Adrenal gland (tissue), 5 donors: ENCODE data around the gene PLA2G4C.

ENCODE experiments used
- POLR2A ChIP-seq, 2 donors: fragments of 450-650 bp; IDR thresholded peaks; one replicate each; pipeline ENCODE4 v1.6.1; 2017; ENCODE audit warnings: antibody characterized with exemption in 2 of 2, mild to moderate bottlenecking in 2 of 2, moderate library complexity in 1 of 2
- TF ChIP-seq, protein P1 (sequence below), 6 experiments: fragments of 450-650 bp in 4 of 6; fragments of 200-600 bp in 2 of 6; sonication (generic) in 1 of 6; IDR thresholded peaks; 1 replicate in 5 of 6; 2 replicates in 1 of 6; pipeline versions ENCODE4 v1.5.1 to v1.8.0; 2016 to 2021; ENCODE audit warnings: antibody characterized with exemption in 6 of 6, mild to moderate bottlenecking in 2 of 6, moderate library complexity in 1 of 6
- donor health status: DM: no; HTN: no; CAD: no.

DNA sequence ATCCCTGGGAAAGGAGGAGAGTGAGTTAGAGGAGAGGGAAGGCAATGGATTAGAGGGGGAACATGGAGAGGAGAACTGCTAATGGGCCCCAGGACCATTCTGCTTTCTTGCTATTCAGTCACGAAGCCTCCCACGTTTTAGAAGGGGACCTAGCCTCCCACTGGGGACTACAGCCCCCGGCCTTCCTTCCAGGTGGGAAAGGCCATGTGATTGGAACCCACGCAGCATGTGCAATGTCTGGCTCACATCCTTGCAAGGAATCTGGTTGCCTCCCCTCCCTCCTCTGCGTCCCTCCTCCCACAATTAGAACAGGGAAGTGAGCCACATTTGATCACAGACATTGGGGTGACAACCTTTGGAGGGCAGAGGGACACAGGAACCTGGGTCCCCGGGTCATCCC is 22.5 kb upstream of the PLA2G4C start:
- TF ChIP-seq, protein P1, sequence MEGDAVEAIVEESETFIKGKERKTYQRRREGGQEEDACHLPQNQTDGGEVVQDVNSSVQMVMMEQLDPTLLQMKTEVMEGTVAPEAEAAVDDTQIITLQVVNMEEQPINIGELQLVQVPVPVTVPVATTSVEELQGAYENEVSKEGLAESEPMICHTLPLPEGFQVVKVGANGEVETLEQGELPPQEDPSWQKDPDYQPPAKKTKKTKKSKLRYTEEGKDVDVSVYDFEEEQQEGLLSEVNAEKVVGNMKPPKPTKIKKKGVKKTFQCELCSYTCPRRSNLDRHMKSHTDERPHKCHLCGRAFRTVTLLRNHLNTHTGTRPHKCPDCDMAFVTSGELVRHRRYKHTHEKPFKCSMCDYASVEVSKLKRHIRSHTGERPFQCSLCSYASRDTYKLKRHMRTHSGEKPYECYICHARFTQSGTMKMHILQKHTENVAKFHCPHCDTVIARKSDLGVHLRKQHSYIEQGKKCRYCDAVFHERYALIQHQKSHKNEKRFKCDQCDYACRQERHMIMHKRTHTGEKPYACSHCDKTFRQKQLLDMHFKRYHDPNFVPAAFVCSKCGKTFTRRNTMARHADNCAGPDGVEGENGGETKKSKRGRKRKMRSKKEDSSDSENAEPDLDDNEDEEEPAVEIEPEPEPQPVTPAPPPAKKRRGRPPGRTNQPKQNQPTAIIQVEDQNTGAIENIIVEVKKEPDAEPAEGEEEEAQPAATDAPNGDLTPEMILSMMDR (IDR thresholded peaks at IDR 0.05), result no peak
- no peak for TF ChIP-seq POLR2A (IDR thresholded peaks at IDR 0.05)
